HUES64 (cell line): ENCODE data around the gene OXT.
"Not testable (repeated sequence)": the region's sequence is repeated elsewhere in the genome, so short reads cannot be mapped to it uniquely, and the experiment has no call there.

Experiments used
- H3K27ac ChIP-seq: 2 replicates; pipeline ENCODE4 v1.7.0; 2013; ENCODE audit warnings: low read depth, low read length, inconsistent platforms
- H3K27me3 ChIP-seq: 2 replicates; pipeline ENCODE4 v1.6.1; 2013; ENCODE audit warnings: mild to moderate bottlenecking, low read length; ENCODE audit not compliant: insufficient read depth
- H3K36me3 ChIP-seq: 2 replicates; pipeline ENCODE4 v1.6.1; 2013; ENCODE audit warnings: mild to moderate bottlenecking, low read length; ENCODE audit not compliant: insufficient read depth
- H3K4me1 ChIP-seq: 2 replicates; pipeline ENCODE4 v1.6.1; 2013; ENCODE audit warnings: mild to moderate bottlenecking, low read length, moderate library complexity; ENCODE audit not compliant: insufficient read depth
- H3K4me3 ChIP-seq: 2 replicates; pipeline ENCODE4 v1.5.1; 2013; ENCODE audit warnings: mild to moderate bottlenecking, low read length, moderate library complexity
- H3K9ac ChIP-seq: 2 replicates; pipeline ENCODE4 v1.6.1; 2013; ENCODE audit warnings: mild to moderate bottlenecking, low read depth, low read length
- H3K9me3 ChIP-seq: 2 replicates; pipeline ENCODE4 v1.6.1; 2013; ENCODE audit warnings: low read depth, low read length; ENCODE audit not compliant: insufficient read depth
- WGBS: fragments of 150-250, 120-280 bp; methylation state at CpG from one replicate; pipeline ENCODE4 v1.1.7; 2013; ENCODE audit warnings: missing lambda C conversion rate; 5-methylcytosine and 5-hydroxymethylcytosine counted together

OXT gene

DNA sequence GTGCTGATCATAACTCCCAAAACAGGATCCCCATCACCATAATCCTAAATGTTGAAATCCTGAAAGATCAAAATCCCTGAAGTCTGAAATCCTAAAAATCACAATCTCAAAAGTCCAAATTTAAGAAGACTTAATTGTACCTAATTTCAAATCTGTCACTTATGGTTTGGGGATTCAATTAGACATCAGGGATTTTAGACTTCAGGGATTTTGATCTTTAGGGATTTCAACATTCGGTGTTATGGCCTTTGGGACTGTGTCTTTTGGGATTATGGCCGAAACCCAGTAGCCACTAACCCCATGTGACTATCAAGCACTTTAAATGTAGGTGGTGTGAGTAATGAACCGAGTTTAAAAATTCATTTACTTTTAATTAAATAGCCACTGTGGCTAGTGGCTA, 34.8 kb downstream of the OXT start:
- no peak overlapping the region for H3K27ac ChIP-seq
- H3K4me3 ChIP-seq = no peak overlapping the region
- 0 out of 2 replicates have a peak, but pooled peaks cover 2% of the 10 kb centered on the region for H3K36me3 ChIP-seq
- H3K4me1 ChIP-seq = no peaks in the 10 kb centered on the region
- no peaks in the 10 kb centered on the region for H3K9me3 ChIP-seq
- no peak overlapping the region for H3K9ac ChIP-seq
- WGBS = 100% methylated on average over 1 of the region's 3 CpGs
- H3K27me3 ChIP-seq = no peaks in the 10 kb centered on the region

DNA sequence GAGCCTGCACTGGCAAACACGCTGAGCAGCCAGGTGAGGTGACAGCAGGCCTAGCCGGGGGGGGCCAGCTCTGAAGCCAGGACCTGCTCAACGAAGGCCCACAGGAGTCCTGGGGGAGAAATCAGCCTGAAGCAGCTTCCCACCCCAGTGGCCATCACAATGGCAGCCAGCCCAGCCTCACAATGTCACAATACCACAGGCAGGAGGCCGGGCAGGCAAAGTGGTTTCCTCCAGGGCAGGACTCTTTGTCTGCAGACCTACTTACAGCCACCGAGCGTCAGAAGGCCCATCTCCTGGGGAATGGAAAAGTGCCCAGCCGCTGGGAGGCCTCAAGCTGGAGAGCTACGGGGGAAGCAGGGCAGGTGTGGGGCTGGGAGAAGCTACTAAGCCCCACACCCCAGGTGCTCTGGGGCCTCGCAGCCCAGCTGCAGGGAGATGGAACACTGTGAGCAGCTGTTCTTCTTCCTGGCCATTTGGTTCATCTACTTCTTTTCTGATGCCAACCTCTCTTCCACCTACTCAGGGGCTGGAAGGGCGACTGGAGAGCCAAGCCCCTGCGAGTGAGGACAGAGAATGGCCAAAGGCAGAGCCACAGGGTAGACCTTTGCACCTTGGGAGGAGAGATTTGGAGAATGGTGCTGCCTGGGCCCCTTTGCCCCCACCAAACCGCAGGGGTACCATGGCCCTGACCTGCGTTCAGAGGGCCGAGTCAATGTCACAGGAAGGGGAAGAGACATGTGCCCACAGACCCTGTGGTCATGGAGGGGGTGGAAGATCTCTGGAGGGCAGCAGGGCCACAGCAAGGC, 35.4 kb downstream of the OXT start:
- H3K36me3 ChIP-seq = 0 out of 2 replicates have a peak, but pooled peaks cover 2% of the 10 kb centered on the region
- H3K9ac ChIP-seq = 0 out of 2 replicates have a peak overlapping the region, but pooled peaks have one; percentile 4
- no peaks in the 10 kb centered on the region for H3K9me3 ChIP-seq
- no peak overlapping the region for H3K4me3 ChIP-seq
- H3K4me1 ChIP-seq = no peaks in the 10 kb centered on the region
- H3K27ac ChIP-seq = no peak overlapping the region
- no peaks in the 10 kb centered on the region for H3K27me3 ChIP-seq
- WGBS = 74% methylated on average over 14 of the region's 14 CpGs

DNA sequence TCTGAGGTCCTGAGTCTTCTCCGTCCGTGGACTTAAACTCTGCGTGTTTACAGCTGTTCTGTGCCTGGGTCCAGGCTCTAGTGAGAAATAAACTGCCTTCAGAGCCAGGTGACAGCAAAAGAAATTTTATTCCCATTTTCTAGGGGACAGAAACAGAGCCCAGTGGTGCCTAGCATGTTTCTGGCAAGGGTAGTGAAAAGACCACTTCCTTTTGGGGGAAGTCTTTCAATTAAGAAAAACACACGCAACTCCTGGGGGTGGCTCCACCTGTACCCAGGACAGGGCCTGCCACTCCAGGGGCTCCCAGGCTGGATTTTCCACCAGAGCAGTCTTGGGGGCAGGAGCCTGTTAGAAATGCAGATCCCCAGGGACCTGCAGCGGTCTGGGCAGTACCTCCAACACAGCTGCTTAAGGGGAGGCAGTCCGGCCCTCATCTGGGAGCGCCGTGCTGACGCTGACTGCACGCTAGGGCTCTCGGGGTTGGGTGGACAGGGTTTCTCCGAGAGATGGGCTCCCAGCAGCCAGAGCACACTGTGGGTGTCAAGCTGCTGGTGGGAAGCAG, 36.1 kb downstream of the OXT start:
- H3K4me1 ChIP-seq = no peaks in the 10 kb centered on the region
- WGBS = 95% methylated on average over 12 of the region's 12 CpGs

DNA sequence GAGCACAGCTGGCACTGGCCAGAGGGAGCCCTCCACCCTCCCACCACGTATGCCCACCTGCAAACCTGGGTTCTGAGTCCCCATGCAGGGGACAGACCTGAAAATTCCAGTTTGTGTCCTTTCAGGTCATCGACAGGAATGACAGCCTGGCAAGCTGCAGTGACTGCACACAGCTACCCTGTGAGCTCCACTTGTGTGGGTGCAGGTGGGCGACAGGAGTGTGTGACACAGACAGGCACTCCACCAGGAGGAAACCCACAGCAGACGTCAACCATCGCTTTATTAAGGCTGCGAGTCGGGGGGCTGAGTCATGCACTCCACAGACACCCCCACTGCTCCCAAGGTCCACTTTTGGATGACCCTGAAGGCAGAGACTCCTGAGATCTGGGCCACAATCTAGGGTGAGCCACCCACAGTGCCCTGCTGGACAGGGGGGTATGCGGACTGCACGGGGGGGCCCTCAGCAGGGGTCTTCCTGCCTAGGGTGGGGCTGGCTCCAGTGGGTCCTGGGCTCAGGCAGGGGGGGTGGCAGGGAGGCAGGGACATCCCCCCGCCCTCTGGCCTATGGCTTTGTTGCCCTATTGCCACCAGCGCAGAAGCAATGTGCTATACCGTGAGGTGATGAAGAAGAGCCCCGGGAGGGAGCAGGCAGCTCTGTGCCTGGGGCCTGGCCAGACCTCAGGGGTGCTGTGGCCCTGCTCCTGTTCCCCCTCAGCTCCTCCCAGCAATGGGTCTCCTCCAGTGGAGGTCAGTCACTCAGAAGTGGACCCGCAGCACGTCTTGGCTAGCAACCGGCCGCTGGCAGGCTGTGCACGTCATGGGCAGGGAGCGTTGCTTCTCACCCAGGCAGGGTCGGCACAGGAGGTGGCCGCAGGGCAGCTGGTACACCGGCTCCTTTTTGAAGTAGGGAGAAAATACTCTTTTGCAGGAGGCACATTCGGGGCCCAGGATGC, 38.2 kb downstream of the OXT start:
- Histone ChIP-seq H3K4me3 (no peak overlapping the region), H3K27ac (no peak overlapping the region), H3K9me3 (no peaks in the 10 kb centered on the region), H3K36me3 (0 out of 2 replicates have a peak, but pooled peaks cover 2% of the 10 kb centered on the region), H3K27me3 (no peaks in the 10 kb centered on the region), H3K9ac (no peak overlapping the region), H3K4me1 (no peaks in the 10 kb centered on the region)
- WGBS = 96% methylated on average over 23 of the region's 23 CpGs

More for the DNA sequence above, 36.1 kb downstream of the OXT start:
- Histone ChIP-seq H3K9me3 (no peaks in the 10 kb centered on the region), H3K27me3 (no peaks in the 10 kb centered on the region), H3K27ac (no peak overlapping the region), H3K36me3 (0 out of 2 replicates have a peak, but pooled peaks cover 2% of the 10 kb centered on the region), H3K4me3 (no peak overlapping the region), H3K9ac (0 out of 2 replicates have a peak overlapping the region, but pooled peaks have one; percentile 3)

DNA sequence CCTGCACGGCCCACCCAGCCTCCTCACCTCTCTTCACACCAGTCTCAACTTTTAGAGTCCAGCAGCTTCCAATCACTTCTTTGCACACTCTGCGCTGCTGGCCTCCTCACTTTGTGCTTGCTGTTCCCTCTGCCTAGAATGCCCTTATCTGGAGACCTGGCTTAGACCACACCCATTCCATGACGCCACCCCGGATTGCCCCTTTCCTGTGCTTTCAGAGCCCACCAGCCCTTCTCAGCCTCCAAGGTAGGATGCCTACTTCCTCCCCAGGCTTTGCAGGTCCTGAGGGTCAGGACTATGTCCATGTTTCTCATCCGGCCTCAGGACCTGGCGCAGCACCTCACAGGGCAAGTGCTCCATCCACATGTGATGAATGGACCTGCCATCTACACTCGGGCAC, 40.1 kb downstream of the OXT start:
- Histone ChIP-seq H3K4me3 (no peak overlapping the region), H3K36me3 (0 out of 2 replicates have a peak, but pooled peaks cover 2% of the 10 kb centered on the region), H3K27ac (no peak overlapping the region), H3K9me3 (no peaks in the 10 kb centered on the region), H3K4me1 (no peaks in the 10 kb centered on the region), H3K27me3 (no peaks in the 10 kb centered on the region), H3K9ac (no peak overlapping the region)
- WGBS = 91% methylated on average over 7 of the region's 7 CpGs

DNA sequence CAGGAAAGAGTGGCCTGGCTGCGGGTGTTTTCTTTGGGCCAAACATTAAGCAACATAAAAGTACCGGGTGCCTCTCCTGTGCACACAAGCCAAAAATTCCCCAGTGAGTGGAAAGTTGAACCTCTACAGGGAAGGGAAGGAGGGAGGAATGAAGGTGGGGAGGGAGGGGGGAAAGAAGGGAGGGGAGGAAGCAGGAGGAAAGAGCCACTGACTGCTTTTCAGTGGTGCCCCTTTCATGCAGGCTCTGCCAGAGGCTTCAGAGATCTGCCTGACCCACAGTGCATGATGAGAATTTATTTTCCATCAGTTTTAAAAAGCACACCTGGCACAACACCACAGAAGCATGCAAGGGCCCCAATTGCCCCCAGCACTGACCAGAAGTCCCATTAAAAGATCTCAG, 40.6 kb downstream of the OXT start:
- Histone ChIP-seq H3K9ac (no peak overlapping the region), H3K4me1 (no peaks in the 10 kb centered on the region), H3K4me3 (no peak overlapping the region), H3K36me3 (0 out of 2 replicates have a peak, but pooled peaks cover 2% of the 10 kb centered on the region), H3K27ac (no peak overlapping the region), H3K27me3 (no peaks in the 10 kb centered on the region), H3K9me3 (no peaks in the 10 kb centered on the region)
- WGBS = 91% methylated on average over 2 of the region's 2 CpGs

DNA sequence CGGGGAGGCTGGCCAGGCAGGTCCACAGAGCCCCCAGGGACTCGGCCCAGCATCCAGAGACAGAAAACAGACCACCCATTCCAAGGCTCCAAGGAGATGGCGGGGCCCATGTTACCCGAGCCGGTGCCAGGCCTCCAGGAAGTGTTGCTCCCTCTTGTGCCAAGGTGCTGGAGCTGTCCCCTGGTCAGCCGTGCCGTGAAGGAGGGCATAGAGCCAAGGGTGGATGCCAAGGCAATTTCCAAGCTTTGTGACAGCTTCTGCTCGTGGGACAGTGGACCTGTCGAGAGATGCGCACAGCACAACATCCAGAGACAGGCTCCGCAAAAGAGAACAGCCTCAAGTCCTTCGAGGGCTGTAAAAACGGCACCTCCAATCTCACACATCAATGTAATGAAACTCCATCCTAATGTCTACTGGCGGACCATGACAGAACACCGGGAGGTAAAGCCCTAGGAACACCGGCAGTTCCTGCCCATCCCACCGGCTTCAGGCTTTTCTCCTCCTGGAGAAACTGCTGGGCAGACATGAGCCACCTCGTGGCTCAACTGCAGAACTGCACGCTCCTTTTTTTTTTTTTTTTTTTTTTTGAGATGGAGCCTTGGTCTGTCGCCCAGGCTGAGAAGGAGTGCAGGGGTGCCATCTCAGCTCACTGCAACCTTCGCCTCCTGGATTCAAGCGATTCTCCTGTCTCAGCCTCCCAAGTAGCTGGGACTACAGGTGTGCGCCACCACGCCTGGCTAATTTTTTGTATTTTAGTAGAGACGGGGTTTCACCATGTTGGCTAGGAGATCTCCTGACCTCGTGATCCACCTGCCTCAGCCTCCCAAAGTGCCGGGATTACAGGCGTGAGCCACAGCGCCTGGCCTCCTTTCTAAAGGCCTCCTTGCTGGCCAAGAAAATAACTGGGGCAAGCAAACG, 44.0 kb downstream of the OXT start:
- Histone ChIP-seq H3K27ac (no peak overlapping the region), H3K27me3 (no peaks in the 10 kb centered on the region), H3K4me1 (no peaks in the 10 kb centered on the region), H3K9me3 (no peaks in the 10 kb centered on the region), H3K36me3 (no peaks in the 10 kb centered on the region), H3K9ac (no peak overlapping the region), H3K4me3 (no peak overlapping the region)
- 72% methylated on average over 30 of the region's 30 CpGs for WGBS

DNA sequence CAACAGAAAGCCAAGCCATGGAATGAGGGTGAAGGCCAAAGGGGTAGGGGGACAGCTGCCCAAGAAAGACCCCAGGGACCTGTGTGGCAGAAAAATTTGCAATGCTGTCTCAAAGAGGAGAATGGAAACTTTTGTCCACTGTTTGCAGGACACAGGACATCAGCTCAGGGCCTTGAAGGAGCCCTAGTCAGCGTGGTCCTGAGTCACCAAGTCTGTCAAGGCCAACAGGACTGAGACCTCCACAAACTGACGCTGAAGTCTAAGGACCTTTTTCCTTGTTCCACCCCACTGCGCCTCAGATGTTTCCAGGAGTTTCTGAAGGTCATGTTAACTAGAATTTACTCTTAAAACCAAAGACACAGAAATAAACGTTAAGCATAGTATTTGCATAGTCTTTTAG, 44.9 kb downstream of the OXT start:
- H3K36me3 ChIP-seq = peaks cover 6% of the 10 kb centered on the region; the same call in 1 of the 2 replicates
- no peak overlapping the region for H3K9ac ChIP-seq
- no peaks in the 10 kb centered on the region for H3K9me3 ChIP-seq
- H3K27me3 ChIP-seq = no peaks in the 10 kb centered on the region
- no peak overlapping the region for H3K27ac ChIP-seq
- WGBS = 97% methylated on average over 3 of the region's 4 CpGs
- H3K4me3 ChIP-seq = no peak overlapping the region
- H3K4me1 ChIP-seq = no peaks in the 10 kb centered on the region

DNA sequence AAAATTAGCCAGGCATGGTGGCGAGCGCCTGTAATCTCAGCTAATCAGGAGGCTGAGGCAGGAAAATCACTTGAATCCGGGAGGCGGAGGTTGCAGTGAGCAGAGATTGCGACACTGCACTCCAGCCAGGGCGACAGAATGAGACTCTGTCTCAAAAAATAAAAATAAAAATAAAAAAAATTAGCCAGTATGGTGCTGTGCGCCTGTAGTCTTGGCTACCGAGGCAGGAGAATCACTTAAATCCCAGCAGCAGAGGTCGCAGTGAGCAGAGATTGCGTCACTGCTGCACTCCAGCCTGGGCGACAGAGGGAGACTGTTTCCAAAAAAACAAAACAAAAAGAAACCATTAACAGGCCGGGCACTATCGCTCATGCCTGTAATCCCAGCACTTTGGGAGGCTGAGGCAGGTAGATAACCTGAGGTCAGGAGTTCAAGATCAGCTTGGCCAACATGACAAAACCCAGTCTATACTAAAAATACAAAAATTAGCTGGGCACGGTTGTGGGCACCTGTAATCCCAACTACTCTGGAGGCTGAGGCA, 46.5 kb downstream of the OXT start:
- not testable (repeated sequence) for H3K9me3 ChIP-seq, H3K4me3 ChIP-seq, H3K27me3 ChIP-seq, H3K27ac ChIP-seq, H3K9ac ChIP-seq, H3K4me1 ChIP-seq
- 81% methylated on average over 14 of the region's 14 CpGs for WGBS
- H3K36me3 ChIP-seq = peaks cover 22% of the 10 kb centered on the region

DNA sequence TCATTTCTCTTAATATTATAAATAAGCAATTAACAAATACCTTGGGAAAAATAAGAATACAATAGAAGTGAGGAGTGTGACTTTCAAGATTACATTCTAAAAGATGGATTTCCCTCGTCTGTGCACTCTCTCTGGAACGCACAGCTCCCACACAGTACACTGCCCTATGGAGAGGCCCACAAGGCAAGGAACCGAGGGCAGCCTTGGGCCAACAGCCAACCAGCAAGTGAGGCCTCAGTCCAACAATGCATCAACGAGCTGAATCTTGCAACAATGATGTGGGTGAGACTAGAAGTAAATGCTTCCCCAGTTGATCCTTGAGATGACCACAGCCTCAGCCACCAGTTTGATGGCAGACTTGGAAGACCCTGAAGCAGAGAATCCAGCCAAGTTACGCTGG, 47.6 kb downstream of the OXT start:
- Histone ChIP-seq H3K9ac (no peak overlapping the region), H3K27ac (no peak overlapping the region), H3K27me3 (no peaks in the 10 kb centered on the region), H3K36me3 (peaks cover 25% of the 10 kb centered on the region), H3K4me3 (no peak overlapping the region), H3K4me1 (no peaks in the 10 kb centered on the region), H3K9me3 (peaks cover 18% of the 10 kb centered on the region)
- WGBS = 92% methylated on average over 5 of the region's 5 CpGs
